WTC11 (cell line): ENCODE results near the gene ARHGEF28.

Experiments used
- ZNF263 ChIP-seq: sonication (generic); formaldehyde crosslinking; IDR thresholded peaks from 2 replicates; pipeline ENCODE4 v1.8.1; 2022; ENCODE audit warnings: low read depth, mild to moderate bottlenecking, moderate library complexity, missing genetic modification reagents
- TF ChIP-seq, protein P1 (sequence below): fragments of 200-600 bp; IDR thresholded peaks from 2 replicates; pipeline ENCODE4 v1.8.0; 2022; ENCODE audit warnings: antibody characterized with exemption

GRCh38 chr5:73746608-73747007 is 120.6 kb downstream of the ARHGEF28 start:
- TF ChIP-seq, protein P1, sequence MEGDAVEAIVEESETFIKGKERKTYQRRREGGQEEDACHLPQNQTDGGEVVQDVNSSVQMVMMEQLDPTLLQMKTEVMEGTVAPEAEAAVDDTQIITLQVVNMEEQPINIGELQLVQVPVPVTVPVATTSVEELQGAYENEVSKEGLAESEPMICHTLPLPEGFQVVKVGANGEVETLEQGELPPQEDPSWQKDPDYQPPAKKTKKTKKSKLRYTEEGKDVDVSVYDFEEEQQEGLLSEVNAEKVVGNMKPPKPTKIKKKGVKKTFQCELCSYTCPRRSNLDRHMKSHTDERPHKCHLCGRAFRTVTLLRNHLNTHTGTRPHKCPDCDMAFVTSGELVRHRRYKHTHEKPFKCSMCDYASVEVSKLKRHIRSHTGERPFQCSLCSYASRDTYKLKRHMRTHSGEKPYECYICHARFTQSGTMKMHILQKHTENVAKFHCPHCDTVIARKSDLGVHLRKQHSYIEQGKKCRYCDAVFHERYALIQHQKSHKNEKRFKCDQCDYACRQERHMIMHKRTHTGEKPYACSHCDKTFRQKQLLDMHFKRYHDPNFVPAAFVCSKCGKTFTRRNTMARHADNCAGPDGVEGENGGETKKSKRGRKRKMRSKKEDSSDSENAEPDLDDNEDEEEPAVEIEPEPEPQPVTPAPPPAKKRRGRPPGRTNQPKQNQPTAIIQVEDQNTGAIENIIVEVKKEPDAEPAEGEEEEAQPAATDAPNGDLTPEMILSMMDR, result no peak
- TF ChIP-seq ZNF263, result no peak
